Left hindlimb (tissue), 1 donor: ENCODE measurements around the gene SORL1.

Experiments used
- DNase-seq: peaks from one replicate; pipeline ENCODE4 v3.0.0-alpha.2; 2018

SORL1 gene

DNA sequence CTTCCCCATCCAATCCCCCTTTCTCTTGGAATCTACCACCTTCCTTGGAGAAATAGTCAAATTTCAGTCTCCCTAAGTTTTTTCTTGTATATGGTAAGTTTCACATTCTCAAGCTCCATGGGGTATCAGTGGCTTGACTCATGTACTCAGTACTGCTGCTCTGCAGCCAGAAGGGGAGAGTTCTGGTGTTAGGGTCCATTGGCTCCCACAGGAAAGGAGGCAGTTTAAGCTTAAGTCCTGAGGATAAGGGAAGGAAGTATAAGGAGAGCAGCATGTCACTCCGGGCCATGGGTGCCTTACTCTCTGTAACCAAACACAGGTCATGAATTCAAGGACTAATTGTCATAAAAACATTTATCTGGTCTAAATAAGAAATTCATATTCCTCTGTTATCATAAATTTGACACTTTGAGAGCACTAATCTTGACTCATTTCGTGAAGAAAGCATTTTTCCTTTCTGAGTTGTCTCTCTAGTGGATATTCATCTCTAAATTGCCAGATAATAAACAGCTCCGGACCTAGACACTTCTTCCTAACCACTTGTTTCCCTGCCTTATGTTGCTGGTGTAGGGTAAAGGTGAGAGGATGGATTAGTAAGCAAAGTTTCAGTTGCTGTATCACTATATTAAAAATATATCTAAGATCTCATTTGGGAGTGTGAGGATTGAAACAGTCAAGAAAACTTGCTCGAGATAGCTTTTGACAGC, 20.1 kb upstream of the SORL1 start:
- no peak for DNase-seq

DNA sequence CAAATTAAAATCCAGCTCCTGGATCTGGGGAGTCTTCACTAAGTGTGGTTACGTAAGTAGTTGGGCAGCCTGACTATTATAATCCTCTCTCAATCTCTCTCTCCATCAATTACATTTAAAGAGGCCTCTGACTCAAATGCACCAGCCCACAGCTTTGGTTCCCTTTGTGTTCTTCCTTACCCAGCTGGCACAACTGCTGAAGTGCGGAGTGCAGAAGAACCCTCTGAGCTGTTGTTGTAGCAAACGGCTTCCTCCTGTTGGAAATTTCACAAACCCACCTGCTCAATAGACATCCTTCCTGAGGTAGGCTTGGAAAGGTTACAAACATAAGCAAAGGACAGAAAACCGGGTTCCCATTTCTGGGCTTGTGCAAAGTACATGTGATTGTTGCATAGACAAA, 17.0 kb upstream of the SORL1 start:
- no peak for DNase-seq

DNA sequence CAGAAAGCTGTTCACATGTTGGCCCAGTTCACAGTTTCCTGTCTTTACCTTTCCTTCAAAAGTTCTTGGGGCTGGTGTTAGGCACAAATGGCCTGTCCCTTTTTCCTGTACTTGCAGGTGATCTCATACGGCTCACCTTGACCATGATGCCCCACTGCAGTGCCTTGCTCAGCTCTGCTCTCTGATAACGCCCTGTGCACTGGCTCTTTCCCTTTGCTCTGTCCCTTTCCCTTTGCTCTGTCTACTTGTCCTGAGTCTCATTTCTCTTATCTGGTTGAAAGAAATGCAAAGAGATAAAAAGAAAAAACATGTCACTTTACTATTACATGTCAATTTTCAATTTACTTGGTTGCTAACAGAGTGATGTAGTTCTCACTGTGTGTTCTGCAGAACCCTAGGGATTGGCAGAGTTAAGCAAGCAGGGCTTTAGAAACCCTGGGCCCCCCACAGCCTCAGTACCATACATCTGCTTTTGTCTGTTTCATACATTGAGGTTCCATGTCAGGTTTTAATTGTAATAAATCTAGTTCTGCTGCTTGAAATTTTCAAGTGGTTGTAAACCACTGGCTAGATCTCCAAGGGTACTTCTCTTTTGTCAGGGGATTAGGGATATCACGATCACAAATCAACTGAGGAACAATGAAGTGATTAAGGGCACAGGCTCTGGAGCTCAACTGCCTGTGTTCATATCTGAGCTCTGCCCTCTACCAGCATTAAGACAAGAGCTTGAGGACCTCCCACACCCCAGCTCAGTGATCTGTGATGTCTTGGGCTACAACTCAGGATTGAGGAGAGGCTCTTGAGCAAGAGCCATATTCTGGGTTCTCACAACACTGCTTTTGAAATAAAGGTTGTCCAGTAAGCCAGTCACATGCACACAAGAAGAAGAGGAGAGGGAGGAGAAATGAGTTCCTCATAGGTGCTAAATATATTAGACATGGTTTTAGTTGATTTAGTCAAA, 16.3 kb upstream of the SORL1 start:
- DNase-seq, result no peak

DNA sequence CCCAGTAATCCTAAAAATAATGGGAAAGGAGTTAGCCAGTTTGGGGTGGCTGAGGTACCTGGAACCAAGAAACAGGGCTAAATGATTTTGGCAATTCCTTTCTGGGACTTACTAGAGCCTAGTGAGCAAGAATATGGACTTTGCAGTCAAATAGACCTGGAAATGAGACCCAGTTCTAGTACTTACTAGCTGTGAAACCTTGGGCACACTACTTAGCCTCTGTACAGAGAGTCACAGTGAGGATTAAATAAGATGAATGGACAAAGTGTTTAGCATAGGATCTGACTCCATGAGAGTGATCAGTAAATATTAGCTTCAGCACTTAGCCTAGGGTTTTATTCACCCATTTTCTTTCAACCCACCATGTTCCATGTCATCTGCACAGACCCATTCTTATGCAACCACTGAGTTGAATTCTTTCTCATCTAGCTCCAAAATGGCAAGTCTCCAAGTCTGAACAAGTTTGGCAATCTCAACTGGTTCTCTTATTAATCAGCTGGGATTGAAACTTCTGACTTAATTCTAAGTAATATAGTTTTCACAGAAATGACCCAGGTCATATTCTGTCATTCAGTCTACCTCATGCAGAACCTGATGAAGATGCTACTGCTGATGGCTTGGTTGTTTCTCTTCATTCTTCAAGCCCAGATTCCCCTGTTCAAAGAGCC, 15.0 kb upstream of the SORL1 start:
- DNase-seq, result no peak

DNA sequence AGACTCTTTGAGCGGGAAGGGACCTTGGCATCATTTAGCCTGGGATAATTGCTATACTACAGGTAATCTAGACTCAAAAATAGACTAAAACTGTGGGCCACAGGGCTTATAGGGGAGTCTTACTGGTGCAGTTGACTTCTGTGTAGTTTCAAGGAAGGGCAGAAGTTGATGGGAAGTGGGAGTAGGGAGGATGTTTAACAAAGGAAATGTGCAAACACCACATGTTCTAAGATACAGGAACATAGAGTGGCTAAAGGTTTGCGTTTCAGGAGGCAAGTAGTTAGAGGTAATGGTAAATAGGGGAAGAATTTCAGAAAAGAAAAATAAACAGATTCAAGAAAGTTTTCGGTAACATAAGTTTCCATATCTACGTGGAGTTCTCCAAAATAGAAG, 14.4 kb upstream of the SORL1 start:
- DNase-seq, result no peak

DNA sequence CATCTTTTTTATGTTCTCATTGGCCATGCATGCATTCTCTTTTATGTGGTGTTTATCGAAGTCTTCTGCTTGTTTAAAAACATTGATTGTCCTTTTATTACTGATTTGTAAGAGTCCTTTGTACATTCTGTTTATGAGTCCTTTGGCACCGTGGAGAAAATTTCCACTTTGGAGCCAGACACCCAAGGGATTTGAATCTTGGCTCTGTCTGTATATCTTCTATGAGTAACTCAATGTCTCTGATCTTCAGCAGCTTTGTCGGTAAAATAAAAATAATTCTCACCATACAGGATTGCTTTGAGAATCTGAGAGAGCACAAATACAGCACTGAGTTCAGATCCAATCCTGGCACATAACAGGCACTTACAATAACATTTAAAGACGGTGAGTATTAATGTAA, 12.8 kb upstream of the SORL1 start:
- DNase-seq, result no peak

DNA sequence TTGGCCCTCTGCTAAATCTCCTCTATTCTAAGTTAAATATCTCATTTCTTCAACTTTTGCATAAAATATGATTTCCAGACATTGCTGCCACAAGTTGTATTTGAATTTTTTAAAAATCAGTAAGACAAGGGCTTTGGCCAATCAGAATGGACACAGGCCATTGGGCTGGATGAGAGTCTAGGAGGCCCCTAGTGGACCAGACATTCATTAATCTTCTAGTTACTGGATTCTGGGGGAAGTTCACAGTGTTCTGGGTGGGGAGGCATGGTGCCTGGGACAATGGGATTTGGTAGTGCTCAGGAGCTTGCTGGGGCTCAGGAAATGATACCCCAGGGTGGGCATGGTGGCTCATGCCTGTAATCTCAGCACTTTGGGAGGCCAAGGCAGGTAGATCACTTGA, 12.4 kb upstream of the SORL1 start:
- no peak for DNase-seq

DNA sequence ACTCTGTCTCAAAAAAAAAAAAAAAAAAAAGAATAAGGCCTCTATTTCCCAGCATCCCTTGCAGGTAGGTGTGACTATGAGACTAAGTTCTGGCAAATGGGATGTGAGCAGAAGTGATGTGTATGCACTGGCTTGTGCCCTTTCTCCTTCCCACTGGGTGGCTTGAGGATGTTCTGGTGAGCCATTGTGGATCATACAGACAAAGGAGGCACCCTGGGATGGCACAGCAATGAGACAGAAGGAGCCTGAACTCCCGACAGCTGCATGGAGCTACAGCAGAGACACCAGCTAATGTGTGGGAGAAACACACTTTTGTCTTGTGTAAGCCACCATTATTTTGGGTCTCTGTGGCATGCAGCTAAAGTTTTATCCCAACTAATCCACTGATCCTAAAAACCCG, 10.6 kb upstream of the SORL1 start:
- DNase-seq, result no peak

DNA sequence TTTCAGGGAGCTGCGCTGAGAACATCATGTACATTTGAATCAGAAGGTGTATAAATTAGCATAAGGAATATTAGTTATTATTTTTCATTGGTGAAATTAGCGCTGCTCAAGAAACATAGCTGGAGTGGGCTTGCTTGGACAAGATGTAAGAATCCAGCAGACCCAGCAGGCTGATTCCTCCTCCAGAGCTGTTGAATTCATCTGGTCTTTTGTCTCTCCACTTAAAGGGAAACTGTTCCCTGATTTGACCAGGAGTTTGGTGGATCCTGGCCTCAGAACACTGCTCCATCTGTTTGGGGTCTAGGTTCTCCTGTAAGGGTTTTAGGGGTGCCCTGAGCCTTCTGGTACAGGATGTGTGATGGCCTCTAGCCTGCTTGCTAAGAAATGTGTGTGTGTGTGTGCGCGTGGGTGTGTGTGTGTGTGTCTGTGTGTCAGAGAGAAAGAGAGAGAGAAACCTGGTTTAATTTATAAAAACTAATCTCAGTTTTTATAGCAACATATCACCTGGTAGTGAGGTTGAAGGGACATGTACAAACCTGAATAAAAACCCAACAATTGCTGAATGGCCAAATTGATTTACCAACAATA, 8.3 kb upstream of the SORL1 start:
- DNase-seq, result no peak

DNA sequence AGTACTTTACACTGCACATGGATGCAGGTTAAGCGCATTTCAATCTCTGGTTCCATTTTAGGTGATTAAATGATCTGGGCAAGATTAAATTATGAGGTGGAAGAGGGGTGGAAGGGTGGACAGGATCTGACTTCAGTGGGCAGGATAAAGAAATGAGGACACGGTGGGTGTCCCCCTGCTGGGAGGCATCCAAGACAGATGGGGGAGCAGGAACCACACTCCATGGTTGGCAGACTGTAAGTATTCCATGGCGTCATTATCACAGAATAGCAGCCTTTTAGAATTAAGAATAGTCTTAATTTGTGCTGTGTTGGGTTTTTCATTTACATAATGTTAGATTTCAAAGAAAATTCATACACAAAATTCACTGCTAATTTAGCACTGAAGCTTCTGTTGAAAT, 7.6 kb upstream of the SORL1 start:
- no peak for DNase-seq

DNA sequence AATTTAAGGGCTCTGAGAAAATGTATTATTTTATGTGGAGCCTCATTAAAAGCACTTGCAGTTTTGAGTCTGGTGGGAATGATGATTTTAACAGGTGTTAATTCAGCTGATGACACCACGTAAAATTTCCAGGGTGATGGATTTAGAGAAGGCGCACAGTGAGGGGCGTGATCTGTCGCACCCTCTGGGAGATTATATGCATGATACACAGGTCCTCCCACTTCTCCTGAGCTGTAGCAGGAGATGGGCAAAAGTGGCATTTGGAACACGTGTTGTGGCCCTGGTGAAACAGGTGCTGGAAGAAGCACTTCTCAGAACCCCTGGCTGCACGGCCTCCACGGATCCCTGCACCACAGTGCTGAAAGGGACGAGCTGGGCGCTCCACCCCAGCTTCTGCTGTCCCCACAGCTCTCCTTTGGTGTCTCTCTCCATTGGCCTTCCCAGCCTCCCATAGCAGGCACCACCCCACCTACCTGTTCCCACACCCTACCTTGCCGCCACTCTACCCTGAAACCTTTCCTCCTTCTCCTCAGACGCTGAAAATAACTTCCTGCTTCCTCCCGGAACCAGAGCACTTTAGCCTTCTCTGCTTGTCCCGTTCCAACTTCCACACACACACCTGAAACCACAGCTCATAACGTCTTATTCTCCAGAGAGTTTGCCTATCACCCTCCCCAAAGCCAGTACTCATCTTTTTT, 6.9 kb upstream of the SORL1 start:
- DNase-seq, result no peak

DNA sequence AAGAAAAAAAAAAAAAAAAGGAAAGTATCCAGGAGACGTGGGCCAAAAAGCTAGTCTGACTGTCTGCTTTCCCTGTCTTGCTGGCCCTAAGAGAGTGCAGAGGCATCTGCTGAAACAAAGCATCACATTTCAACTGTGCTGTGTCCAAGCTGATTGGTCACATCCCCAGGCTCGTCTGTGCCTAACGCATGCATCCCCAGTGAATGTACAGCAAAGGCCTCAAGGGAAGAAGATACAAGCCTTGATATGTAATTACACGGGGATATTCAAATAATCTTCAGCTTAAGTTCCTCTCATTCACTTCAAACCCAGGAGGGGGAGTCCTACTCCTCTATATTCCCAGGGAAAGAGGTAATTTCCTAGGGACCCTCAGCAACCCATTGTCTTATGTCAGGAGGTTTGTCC, 5.4 kb upstream of the SORL1 start:
- no peak for DNase-seq

DNA sequence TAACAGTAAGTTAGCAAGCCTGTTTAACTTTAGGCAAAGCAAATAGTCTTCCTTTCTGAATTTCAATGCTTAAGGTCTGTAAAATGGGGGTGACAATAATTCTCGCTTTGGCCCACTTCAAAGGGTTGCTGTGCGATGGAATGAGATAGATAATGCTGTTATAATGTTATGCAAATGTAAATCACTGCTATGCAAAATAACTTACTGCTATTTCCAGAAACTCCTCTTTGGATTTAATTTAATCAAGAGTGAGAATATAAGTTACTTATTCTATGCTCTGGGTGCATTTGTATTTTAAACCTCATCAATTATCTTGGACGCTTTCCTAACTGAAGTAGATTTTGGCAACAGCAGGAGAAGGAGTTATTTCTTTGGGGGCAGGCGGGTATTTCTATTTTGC, 4.1 kb upstream of the SORL1 start:
- no peak for DNase-seq

DNA sequence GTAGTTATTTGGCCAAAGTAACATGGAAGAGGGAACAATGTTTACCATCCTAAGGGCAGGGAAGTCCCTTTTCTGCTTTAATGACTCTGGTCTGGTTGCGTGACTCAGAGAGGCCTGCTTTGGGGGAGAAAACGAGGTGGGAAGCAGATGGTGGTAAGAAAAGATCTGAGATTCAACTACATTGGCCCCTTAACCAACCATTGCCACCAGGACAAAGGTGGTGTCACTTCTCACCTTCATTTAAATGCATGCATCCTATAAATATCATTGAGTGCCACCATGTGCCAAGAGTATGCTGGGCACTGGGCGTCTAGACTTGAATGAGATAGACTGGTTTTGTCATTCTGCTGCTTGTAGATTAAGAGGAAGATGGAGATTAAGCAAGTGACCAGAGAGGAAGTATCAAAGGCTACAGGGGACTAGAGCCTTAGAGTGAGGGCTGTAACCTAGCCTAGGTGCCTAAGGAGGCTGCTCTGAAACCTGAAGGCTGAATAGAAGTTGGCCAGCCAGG, 3.6 kb upstream of the SORL1 start:
- no peak for DNase-seq

DNA sequence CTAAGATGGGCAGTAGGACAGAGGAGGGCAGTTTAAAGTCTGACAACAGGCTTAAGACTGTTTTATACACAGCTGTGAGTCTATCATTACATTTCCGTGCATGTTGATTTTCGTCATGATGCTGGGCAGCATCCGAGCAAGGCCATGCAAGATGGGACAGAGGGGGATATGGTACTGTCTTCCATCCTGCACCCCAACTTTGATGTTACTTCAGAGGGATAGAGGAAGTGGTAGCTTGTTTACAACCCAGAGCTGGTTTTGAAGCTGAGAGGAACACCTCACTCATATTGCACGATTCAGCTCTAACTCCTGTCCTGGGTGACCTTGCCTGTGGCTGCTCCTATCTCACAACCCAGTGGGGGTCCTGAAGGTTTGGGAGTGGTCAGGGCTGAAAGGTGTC, 3.0 kb upstream of the SORL1 start:
- no peak for DNase-seq

DNA sequence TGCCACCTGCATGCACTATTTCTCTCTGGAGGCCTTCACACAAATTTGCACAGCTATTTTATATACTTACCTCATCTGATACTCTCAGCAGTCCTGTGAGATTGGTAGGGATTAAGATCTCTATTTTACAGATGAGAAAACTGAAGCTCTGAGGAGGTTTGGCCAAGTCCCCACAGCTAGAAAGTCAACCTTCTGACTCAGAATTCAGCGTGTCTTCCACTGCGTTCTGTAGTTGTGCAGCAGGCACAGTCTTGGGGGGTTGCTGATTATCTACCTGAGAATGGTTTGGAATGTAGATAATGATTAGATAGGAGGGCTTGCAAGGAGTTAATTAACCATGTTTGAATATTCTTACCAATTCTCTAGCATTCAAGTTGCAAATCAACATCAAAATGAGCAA, 2.5 kb upstream of the SORL1 start:
- no peak for DNase-seq

DNA sequence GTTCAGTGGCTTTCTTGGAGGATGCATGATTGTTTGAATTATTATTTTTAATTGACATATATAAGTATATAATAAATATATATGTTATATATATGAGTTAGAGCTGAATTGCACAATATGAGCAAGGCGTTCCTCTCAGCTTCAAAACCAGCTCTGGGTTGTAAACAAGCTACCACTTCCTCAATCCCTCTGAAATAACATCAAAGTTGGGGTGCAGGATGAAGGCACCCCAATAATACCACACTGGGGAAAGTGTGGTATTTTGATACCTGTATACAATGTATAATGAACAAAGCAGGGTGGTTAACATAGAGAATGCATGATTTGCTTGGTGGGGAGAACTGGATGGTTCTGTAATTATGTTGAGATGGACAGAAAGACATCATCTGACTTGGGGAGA, 1.7 kb upstream of the SORL1 start:
- DNase-seq, result no peak

DNA sequence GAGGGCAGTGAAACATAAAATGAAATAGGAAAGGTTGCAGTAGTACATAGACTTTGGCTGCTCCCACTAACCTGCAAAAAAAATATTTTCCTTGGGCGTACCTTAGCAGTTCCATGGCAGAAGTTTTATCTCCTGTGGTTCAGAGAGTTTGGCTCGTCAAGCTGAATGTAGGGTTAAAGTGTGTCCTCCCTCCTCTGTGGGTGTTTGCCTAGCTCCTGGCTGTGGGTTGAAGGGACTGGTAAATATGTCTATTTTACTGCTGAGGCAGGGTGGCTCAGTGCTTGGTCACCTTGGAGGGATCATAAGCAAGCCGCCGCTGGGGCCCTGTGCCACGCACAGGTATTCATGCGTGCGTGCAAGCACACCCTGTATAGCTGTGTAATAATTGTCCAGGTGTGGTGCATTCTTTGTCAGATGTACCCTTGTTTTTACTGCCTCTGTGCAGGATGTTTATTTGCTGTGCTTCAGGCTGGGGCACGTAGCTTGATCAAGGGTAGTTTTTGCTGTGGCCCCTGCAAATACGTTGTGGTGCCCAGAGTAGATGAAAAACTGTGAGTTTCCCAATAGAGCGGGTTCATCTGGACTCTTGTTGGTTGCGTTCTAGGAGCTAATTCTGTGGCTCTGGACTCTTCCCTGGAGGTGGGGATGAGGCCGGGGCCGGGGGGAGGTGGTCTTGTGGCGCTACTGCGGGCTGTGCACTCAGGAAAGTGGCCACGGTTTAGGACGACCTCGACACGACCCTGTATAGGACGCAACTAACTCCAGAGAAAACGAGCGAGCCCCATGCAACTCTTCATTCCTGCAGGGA, 732 bp upstream of the SORL1 start:
- no peak for DNase-seq

DNA sequence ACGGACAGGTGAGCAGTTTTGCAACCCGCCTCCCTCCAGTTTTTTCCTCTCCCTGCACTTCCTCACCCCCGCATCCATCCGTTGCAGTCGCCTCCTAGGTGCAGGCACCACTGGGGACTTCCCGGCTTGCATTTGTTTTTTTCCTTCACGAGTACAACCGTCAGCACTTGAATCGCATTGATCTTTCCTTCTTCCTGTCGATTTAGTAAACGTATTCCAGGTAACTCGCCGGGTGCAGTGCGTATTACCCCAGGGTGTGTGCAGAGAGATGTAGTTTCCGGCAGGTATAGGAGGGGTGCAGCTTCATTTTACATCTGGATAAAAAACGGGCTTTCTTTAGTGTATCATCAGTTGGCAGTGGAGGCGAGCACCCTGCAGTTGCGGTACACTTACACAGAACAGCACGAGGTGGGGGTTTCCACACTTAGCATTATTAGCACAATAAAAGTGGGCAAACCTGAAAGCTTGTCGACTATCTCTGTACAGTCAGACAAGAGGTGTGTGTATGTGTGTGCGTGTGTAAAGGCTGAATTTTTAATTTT, 566 bp downstream of the SORL1 start, which contains the start of gene SORL1-AS1:
Gene SORL1-AS1 (minus strand): TSS at position 359 of the 542 bp plus-strand sequence.
- no peak for DNase-seq

DNA sequence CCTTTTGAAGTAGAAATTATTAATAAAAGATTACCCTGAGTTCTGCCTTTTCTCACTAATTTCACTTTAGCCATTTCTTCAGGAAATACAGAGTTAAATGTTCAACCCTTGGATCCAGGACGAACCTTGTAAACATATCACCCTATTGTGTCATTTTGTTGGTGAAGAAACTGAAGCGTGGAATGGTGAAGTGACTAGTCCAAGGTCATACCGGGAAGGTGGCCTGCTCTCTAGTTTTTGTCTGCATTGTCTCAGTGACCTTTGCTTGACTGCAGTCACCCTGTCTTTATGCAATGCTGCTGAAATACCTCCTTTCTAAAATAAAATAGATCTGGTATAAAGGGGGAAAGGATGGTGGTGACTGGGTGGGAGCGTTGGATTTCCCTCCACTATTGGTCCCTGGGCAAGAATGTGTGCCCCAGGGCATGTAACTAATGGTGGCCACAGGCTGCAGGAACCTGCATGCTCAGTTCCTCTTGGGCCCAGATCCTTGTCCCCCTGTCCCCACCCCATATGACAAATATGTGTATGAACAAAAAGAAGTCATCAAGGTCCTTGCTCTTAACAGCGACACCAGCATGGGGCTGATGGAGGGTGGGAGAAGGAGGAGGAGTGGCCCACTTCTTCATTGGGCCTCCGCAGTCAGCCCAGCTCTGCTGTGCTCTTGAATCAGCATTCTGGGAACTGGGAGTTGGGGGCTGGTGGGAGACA, 1.6 kb downstream of the SORL1 start:
- DNase-seq, result no peak

DNA sequence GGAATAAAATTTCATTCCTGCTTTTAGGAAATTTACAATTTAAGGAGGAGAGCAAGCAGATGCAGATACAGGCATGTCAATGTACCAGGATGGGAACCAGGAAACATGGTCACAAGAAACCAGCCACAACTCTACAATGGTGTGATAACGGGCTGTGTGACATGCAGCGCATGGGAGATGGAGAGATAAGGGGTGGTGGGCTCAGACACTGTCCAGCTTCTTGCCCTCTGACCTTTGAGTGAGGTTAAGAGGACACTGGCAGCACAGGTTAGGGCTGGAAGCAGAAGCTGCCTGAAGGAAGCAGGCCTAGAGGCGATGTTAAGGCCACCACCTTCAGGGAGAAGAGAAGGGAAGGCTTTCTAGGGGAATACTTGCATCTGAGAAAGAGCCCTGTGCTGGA, 3.0 kb downstream of the SORL1 start:
- DNase-seq, result no peak
